ENCODE measurements around the gene SEMA4C. TPM values are rescaled to one million over a fixed set of nuclear protein-coding genes. Genes with fewer than 3 reads are reported as not detected.

Gene SEMA4C
- total and polyA plus RNA-seq, 8 donors: 6.7 to 21.8 (median 10.0) TPM

DNA sequence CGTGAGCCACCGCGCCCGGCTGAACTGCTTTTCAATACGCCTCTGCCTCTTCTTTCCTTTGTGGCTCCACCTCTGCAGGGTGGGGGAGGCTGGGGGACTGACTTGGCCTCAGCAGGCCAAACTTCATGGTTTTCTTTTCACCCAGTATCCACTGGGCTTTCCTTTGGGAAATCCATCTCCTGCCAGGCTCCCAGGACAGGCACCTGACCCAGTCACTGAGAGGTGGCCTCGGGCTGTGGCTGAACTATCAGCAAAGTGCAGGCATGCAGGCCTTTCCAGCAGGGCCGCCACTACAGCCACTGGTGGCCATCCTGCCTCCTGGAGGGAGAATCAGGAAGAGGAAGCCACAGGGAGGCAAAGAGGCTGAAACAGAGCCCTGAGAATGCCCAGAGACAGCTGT lies 33.4 kb upstream of the SEMA4C start:
- no peak for ATAC-seq
- H3K27me3 ChIP-seq: no peaks in the 10 kb centered on the region
- no peaks in the 10 kb centered on the region for H3K4me1 ChIP-seq
- TF ChIP-seq, protein P1, sequence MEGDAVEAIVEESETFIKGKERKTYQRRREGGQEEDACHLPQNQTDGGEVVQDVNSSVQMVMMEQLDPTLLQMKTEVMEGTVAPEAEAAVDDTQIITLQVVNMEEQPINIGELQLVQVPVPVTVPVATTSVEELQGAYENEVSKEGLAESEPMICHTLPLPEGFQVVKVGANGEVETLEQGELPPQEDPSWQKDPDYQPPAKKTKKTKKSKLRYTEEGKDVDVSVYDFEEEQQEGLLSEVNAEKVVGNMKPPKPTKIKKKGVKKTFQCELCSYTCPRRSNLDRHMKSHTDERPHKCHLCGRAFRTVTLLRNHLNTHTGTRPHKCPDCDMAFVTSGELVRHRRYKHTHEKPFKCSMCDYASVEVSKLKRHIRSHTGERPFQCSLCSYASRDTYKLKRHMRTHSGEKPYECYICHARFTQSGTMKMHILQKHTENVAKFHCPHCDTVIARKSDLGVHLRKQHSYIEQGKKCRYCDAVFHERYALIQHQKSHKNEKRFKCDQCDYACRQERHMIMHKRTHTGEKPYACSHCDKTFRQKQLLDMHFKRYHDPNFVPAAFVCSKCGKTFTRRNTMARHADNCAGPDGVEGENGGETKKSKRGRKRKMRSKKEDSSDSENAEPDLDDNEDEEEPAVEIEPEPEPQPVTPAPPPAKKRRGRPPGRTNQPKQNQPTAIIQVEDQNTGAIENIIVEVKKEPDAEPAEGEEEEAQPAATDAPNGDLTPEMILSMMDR (IDR thresholded peaks at IDR 0.05): no peak
- no peaks in the 10 kb centered on the region for H3K36me3 ChIP-seq
- no peak for DNase-seq
- H3K27ac ChIP-seq: no peak overlapping the region
- WGBS, 2 donors: 83% methylated on average over 7 of the region's 7 CpGs
- no peak overlapping the region for H3K4me3 ChIP-seq
- no peaks in the 10 kb centered on the region for H3K9me3 ChIP-seq
- no peak for FAIRE-seq
- intact Hi-C loops (cut with DNase I): no loop called here

DNA sequence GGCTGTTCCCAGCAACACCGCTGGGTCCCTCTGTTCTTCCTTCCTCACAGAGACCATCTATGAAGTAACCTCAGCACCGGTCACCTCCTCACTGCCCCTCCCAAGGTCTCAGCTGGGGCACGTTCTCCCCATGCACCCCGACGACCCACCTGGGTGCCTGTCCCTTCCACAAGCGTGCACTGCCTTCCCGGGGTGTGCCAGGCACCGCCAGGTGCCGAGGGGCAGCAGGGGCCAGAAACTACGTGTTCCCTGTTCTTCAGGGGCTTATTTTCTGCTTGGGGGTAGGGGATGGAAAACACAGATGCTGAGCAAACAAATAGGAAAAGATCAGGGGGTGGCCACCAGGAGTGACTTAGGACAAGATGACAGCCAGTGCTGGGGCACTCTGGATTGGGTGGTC lies 30.4 kb upstream of the SEMA4C start:
- Histone ChIP-seq H3K27me3 (no peaks in the 10 kb centered on the region), H3K36me3 (no peaks in the 10 kb centered on the region), H3K27ac (no peak overlapping the region), H3K4me3 (no peak overlapping the region), H3K4me1 (no peaks in the 10 kb centered on the region), H3K9me3 (no peaks in the 10 kb centered on the region)
- ATAC-seq (no peak), DNase-seq (no peak), FAIRE-seq (no peak)
- intact Hi-C loops (cut with DNase I): no loop called here
- TF ChIP-seq, protein P1 (IDR thresholded peaks at IDR 0.05): no peak
- WGBS, 2 donors: 67 to 68% methylated on average over 10 of the region's 10 CpGs

DNA sequence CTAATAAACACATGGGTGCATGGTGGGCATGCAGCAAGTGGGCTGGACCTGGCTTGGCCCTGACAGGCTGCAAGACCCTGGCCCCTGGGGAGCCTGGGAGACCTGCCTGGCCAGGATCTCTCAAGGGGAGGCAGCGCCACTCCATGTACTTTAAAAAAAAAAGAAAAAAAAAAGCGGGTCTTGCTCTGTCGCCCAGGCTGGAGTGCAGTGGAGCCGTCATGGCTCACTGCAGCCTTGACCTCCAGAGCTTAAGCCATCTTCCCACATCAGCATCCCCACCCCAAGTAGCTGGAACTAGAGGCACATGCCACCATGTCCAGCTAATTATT lies 29.5 kb upstream of the SEMA4C start:
- Histone ChIP-seq H3K4me1 (no peaks in the 10 kb centered on the region), H3K9me3 (no peaks in the 10 kb centered on the region), H3K27ac (no peak overlapping the region), H3K4me3 (no peak overlapping the region), H3K27me3 (no peaks in the 10 kb centered on the region), H3K36me3 (no peaks in the 10 kb centered on the region)
- intact Hi-C loops (cut with DNase I): no loop called here
- WGBS, 2 donors: 63 to 86% methylated on average over 4 of the region's 4 CpGs
- TF ChIP-seq, protein P1 (IDR thresholded peaks at IDR 0.05): no peak
- no peak for FAIRE-seq
- no peak for DNase-seq
- ATAC-seq: no peak

DNA sequence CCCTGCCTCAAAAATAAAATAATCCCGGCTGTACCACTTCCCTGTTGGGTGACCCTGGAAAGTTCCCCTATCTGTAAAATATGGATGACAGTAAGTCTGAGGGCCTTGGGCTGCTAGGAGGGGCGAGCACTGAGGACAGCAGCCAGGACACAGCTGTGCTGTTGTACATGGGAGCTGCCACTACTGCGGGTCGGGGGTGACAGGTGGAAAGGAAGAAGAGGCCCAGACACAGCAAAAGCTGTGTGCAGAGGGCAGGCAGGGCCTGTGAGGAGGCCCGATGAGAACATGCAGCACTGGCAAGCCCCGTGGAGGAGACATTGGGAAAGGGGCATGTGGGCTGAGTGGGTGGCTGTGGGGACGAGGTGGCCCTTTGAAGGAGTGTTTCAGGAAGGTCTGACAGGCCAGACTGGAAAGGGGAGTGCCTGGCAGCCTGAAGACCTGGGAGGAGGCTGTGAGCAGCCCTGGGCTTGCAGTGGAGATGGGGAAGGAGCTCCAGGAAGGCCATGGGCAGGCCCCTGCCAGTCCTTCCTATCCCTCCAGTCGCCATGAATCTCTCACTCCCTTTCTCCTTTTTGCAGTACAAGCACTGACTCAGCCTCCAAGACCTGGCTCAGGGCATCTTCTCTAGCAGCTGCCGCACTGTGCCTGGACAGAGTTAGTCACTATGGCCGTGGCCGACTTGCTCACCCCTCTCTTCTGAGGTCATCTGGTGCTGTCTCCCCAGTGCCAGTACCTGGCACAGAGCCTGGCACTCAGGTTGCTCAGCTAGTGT lies 28.9 kb upstream of the SEMA4C start:
- Histone ChIP-seq H3K9me3 (no peaks in the 10 kb centered on the region), H3K27me3 (no peaks in the 10 kb centered on the region), H3K36me3 (no peaks in the 10 kb centered on the region), H3K4me3 (no peak overlapping the region), H3K4me1 (no peaks in the 10 kb centered on the region), H3K27ac (no peak overlapping the region)
- ATAC-seq (no peak), DNase-seq (no peak), FAIRE-seq (no peak)
- TF ChIP-seq, protein P1 (IDR thresholded peaks at IDR 0.05): no peak
- intact Hi-C loops (cut with DNase I): no loop called here
- WGBS, 2 donors: 63 to 76% methylated on average over 11 of the region's 11 CpGs

DNA sequence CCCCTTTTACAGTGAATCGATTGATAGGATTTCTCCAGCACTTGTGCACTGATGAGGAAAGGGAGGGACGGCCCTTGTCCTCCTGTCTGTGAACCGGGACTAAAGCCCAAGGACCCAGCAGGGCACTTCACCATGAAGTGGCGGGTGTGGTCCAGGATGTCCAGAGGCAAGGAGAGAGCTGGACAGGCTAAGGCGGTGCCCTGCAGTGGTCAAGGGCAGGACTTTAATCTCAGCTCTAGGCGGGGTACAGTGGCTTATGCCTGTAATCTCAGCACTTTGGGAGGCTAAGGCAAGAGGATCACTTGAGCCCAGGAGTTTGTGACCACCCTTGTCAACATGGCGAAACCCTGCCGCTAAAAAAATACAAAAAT lies 28.2 kb upstream of the SEMA4C start:
- Histone ChIP-seq H3K4me3 (no peak overlapping the region), H3K36me3 (no peaks in the 10 kb centered on the region), H3K9me3 (no peaks in the 10 kb centered on the region), H3K4me1 (no peaks in the 10 kb centered on the region), H3K27me3 (no peaks in the 10 kb centered on the region), H3K27ac (no peak overlapping the region)
- TF ChIP-seq, protein P1 (IDR thresholded peaks at IDR 0.05): no peak
- ATAC-seq (no peak), FAIRE-seq (no peak), DNase-seq (no peak)
- 83 to 84% methylated on average over 8 of the region's 8 CpGs for WGBS, 2 donors
- intact Hi-C loops (cut with DNase I): no loop called here
